K562 (cell line): ENCODE results near the gene HBG1. TPM values are rescaled to one million over a fixed set of nuclear protein-coding genes. Genes with fewer than 3 reads are reported as not detected.

Experiments used
- ARNT ChIP-seq, 2 experiments: fragments of 450-650 bp; IDR thresholded peaks; 2 replicates each; pipeline ENCODE4 v1.6.1; 2016; ENCODE audit warnings: mild to moderate bottlenecking in 1 of 2
- CAMTA2 ChIP-seq: fragments of 250-450 bp; sonication (Bioruptor Pico); conservative IDR thresholded peaks from 2 replicates; pipeline ENCODE4 v1.5.1; 2022
- CREM ChIP-seq: IDR thresholded peaks from 2 replicates; pipeline ENCODE4 v1.6.1; 2014; ENCODE audit warnings: antibody characterized with exemption, low read depth
- ETV6 ChIP-seq, 3 experiments: fragments of 150-350 bp in 1 of 3; sonication (generic) in 1 of 3; formaldehyde crosslinking in 1 of 3; IDR thresholded peaks; 2 replicates each; pipeline versions ENCODE4 v1.6.1 to v1.8.0; 2014 to 2022; ENCODE audit warnings: borderline replicate concordance in 2 of 3, low read depth in 2 of 3, antibody characterized with exemption in 1 of 3, low read length in 1 of 3, mild to moderate bottlenecking in 1 of 3, missing genetic modification reagents in 1 of 3
- HNRNPH1 ChIP-seq: fragments of 200-400 bp; formaldehyde crosslinking; optimal IDR thresholded peaks from 2 replicates; pipeline ENCODE3; 2017; ENCODE audit warnings: low read depth, mild to moderate bottlenecking, low read length, moderate library complexity
- SNIP1 ChIP-seq: fragments of 450-650 bp; IDR thresholded peaks from 2 replicates; pipeline ENCODE4 v1.7.1; 2017; ENCODE audit warnings: low read depth, mild to moderate bottlenecking
- ZEB2 ChIP-seq: fragments of 450-650 bp; IDR thresholded peaks from 2 replicates; pipeline ENCODE4 v1.6.1; 2016
- polyA plus RNA-seq, 8 experiments: library from polyadenylated mRNA; depleted of rRNA in 4 of 8; stranded (reverse) in 5 of 8; unstranded in 3 of 8; fragments of >200 nt; fragmentation: Nextera tagmentation in 2 of 8; fragmentation: Illumina TruSeq in 1 of 8; extraction: Ambion mirVana in 2 of 8; extraction: Trizol in 1 of 8; gene quantifications; 2 replicates each; pipeline versions ENCODE4 v1.2.1 to v1.2.3, GENCODE V29; 2011 to 2014; ENCODE audit warnings: inconsistent platforms in 1 of 8, missing spikeins in 1 of 8
- total RNA-seq, 7 experiments: library from RNA; depleted of rRNA in 6 of 7; stranded (reverse); fragments of >200 nt in 6 of 7; fragmentation: Illumina TruSeq in 2 of 7; extraction: Trizol in 2 of 7; gene quantifications; 2 replicates each; pipeline versions ENCODE4 v1.2.1 to v1.2.3, GENCODE V29; 2011 to 2021; ENCODE audit warnings: low replicate concordance in 1 of 7
- TF ChIP-seq, protein P1 (sequence below), 2 experiments: IDR thresholded peaks; 2 replicates each; pipeline ENCODE4 v1.6.1; 2012; ENCODE audit warnings: improper control_type of control experiment in 2 of 2, low read depth in 2 of 2, low read length in 2 of 2, borderline replicate concordance in 1 of 2
- TF ChIP-seq, protein P2 (sequence below): IDR thresholded peaks from 3 replicates; pipeline ENCODE4 v1.6.1; 2011; ENCODE audit warnings: borderline replicate concordance, mild to moderate bottlenecking; ENCODE audit not compliant: insufficient read length, insufficient read depth
- TF ChIP-seq, protein P3 (sequence below): fragments of 250-450 bp; sonication (Bioruptor Pico); IDR thresholded peaks from 2 replicates; pipeline ENCODE4 v1.8.0; 2022; ENCODE audit warnings: inconsistent platforms, mild to moderate bottlenecking, moderate library complexity, borderline replicate concordance
- TF ChIP-seq, protein P4 (sequence below): fragments of 250-450 bp; sonication (Bioruptor Pico); IDR thresholded peaks from 2 replicates; pipeline ENCODE4 v1.5.0; 2022; ENCODE audit warnings: mild to moderate bottlenecking
- TF ChIP-seq, protein P5 (sequence below): fragments of 250-450 bp; sonication (Bioruptor Pico); IDR thresholded peaks from 2 replicates; pipeline ENCODE4 v1.5.0; 2021; ENCODE audit warnings: mild to moderate bottlenecking, borderline replicate concordance
- TF ChIP-seq, protein P6 (sequence below): IDR thresholded peaks from 2 replicates; pipeline ENCODE4 v1.6.1; 2011; ENCODE audit warnings: borderline replicate concordance, low read depth, mild to moderate bottlenecking, moderate library complexity, low read length; ENCODE audit not compliant: insufficient read depth, poor library complexity, severe bottlenecking

HBG1 gene
- total and polyA plus RNA-seq, 9 of the 15 experiments (the other 6 are each of a cell fraction or from before 2014, with no cell fraction given), result 1,066 to 16,338 (median 4,898) TPM

DNA sequence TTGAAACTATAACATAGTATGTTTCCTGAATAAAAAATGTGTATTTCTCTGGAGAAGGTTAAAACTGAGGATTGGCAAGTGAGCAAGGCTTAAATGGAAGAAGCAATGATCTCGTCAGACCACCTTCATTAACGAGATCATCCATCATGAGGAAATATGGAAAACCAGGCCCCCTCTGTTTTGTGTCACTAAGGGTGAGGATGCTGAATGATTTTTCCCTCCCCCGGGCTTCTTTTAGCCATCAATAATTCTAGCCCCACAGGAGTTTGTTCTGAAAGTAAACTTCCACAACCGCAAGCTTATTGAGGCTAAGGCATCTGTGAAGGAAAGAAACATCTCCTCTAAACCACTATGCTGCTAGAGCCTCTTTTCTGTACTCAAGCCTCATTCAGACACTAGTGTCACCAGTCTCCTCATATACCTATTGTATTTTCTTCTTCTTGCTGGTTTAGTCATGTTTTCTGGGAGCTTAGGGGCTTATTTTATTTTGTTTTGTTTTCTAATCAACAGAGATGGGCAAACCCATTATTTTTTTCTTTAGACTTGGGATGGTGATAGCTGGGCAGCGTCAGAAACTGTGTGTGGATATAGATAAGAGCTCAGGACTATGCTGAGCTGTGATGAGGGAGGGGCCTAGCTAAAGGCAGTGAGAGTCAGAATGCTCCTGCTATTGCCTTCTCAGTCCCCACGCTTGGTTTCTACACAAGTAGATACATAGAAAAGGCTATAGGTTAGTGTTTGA, 25.9 kb upstream of the HBG1 start (continued):
- TF ChIP-seq, protein P1, sequence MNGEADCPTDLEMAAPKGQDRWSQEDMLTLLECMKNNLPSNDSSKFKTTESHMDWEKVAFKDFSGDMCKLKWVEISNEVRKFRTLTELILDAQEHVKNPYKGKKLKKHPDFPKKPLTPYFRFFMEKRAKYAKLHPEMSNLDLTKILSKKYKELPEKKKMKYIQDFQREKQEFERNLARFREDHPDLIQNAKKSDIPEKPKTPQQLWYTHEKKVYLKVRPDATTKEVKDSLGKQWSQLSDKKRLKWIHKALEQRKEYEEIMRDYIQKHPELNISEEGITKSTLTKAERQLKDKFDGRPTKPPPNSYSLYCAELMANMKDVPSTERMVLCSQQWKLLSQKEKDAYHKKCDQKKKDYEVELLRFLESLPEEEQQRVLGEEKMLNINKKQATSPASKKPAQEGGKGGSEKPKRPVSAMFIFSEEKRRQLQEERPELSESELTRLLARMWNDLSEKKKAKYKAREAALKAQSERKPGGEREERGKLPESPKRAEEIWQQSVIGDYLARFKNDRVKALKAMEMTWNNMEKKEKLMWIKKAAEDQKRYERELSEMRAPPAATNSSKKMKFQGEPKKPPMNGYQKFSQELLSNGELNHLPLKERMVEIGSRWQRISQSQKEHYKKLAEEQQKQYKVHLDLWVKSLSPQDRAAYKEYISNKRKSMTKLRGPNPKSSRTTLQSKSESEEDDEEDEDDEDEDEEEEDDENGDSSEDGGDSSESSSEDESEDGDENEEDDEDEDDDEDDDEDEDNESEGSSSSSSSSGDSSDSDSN (IDR thresholded peaks at IDR 0.05; ENCODE audit: borderline replicate concordance in 1 of 2, low read depth in 2 of 2, low read length in 2 of 2), result no peak
- peak; percentile 90 for TF ChIP-seq CREM
- TF ChIP-seq ARNT (IDR thresholded peaks at IDR 0.05), result 0 out of 4 replicates have a peak, but pooled peaks of 1 of the 2 experiments have one; percentile 19
- TF ChIP-seq ETV6 (IDR thresholded peaks at IDR 0.05; ENCODE audit: borderline replicate concordance in 1 of 2, low read depth in 2 of 2, low read length in 1 of 2), result no peak
- no peak for TF ChIP-seq ETV6 (CRISPR knock-in tag; IDR thresholded peaks at IDR 0.05; ENCODE audit: borderline replicate concordance)
- TF ChIP-seq, protein P2, sequence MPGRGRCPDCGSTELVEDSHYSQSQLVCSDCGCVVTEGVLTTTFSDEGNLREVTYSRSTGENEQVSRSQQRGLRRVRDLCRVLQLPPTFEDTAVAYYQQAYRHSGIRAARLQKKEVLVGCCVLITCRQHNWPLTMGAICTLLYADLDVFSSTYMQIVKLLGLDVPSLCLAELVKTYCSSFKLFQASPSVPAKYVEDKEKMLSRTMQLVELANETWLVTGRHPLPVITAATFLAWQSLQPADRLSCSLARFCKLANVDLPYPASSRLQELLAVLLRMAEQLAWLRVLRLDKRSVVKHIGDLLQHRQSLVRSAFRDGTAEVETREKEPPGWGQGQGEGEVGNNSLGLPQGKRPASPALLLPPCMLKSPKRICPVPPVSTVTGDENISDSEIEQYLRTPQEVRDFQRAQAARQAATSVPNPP, result no peak
- no peak for TF ChIP-seq SNIP1
- TF ChIP-seq HNRNPH1, result no peak
- TF ChIP-seq, protein P3, sequence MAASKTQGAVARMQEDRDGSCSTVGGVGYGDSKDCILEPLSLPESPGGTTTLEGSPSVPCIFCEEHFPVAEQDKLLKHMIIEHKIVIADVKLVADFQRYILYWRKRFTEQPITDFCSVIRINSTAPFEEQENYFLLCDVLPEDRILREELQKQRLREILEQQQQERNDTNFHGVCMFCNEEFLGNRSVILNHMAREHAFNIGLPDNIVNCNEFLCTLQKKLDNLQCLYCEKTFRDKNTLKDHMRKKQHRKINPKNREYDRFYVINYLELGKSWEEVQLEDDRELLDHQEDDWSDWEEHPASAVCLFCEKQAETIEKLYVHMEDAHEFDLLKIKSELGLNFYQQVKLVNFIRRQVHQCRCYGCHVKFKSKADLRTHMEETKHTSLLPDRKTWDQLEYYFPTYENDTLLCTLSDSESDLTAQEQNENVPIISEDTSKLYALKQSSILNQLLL (CRISPR knock-in tag), result no peak
- TF ChIP-seq, protein P4, sequence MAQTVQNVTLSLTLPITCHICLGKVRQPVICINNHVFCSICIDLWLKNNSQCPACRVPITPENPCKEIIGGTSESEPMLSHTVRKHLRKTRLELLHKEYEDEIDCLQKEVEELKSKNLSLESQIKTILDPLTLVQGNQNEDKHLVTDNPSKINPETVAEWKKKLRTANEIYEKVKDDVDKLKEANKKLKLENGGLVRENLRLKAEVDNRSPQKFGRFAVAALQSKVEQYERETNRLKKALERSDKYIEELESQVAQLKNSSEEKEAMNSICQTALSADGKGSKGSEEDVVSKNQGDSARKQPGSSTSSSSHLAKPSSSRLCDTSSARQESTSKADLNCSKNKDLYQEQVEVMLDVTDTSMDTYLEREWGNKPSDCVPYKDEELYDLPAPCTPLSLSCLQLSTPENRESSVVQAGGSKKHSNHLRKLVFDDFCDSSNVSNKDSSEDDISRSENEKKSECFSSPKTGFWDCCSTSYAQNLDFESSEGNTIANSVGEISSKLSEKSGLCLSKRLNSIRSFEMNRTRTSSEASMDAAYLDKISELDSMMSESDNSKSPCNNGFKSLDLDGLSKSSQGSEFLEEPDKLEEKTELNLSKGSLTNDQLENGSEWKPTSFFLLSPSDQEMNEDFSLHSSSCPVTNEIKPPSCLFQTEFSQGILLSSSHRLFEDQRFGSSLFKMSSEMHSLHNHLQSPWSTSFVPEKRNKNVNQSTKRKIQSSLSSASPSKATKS (CRISPR knock-in tag), result no peak
- TF ChIP-seq, protein P5, sequence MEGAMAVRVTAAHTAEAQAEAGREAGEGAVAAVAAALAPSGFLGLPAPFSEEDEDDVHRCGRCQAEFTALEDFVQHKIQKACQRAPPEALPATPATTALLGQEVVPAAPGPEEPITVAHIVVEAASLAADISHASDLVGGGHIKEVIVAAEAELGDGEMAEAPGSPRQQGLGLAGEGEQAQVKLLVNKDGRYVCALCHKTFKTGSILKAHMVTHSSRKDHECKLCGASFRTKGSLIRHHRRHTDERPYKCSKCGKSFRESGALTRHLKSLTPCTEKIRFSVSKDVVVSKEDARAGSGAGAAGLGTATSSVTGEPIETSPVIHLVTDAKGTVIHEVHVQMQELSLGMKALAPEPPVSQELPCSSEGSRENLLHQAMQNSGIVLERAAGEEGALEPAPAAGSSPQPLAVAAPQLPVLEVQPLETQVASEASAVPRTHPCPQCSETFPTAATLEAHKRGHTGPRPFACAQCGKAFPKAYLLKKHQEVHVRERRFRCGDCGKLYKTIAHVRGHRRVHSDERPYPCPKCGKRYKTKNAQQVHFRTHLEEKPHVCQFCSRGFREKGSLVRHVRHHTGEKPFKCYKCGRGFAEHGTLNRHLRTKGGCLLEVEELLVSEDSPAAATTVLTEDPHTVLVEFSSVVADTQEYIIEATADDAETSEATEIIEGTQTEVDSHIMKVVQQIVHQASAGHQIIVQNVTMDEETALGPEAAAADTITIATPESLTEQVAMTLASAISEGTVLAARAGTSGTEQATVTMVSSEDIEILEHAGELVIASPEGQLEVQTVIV (CRISPR knock-in tag), result no peak
- peak; percentile 29; the same call in 1 of the 2 replicates for TF ChIP-seq ZEB2
- TF ChIP-seq, protein P6, sequence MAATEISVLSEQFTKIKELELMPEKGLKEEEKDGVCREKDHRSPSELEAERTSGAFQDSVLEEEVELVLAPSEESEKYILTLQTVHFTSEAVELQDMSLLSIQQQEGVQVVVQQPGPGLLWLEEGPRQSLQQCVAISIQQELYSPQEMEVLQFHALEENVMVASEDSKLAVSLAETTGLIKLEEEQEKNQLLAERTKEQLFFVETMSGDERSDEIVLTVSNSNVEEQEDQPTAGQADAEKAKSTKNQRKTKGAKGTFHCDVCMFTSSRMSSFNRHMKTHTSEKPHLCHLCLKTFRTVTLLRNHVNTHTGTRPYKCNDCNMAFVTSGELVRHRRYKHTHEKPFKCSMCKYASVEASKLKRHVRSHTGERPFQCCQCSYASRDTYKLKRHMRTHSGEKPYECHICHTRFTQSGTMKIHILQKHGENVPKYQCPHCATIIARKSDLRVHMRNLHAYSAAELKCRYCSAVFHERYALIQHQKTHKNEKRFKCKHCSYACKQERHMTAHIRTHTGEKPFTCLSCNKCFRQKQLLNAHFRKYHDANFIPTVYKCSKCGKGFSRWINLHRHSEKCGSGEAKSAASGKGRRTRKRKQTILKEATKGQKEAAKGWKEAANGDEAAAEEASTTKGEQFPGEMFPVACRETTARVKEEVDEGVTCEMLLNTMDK, result no peak
- no peak for TF ChIP-seq CAMTA2 (CRISPR knock-in tag)
